GM12875 (cell line): ENCODE measurements around the gene MAPK1.
A peak's percentile ranks its signal among the peaks of the same experiment; 100 is the strongest.

ENCODE experiments used
- H3K4me3 ChIP-seq: one replicate; pipeline ENCODE4 v1.5.1; 2011; ENCODE audit warnings: low read depth, low read length, control low read depth
- TF ChIP-seq, protein P1 (sequence below): IDR thresholded peaks from 2 replicates; pipeline ENCODE4 v1.5.1; 2011; ENCODE audit warnings: low read depth, mild to moderate bottlenecking, control low read depth, inconsistent platforms, low read length, moderate library complexity, borderline replicate concordance; ENCODE audit not compliant: insufficient read depth

The MAPK1 gene

DNA sequence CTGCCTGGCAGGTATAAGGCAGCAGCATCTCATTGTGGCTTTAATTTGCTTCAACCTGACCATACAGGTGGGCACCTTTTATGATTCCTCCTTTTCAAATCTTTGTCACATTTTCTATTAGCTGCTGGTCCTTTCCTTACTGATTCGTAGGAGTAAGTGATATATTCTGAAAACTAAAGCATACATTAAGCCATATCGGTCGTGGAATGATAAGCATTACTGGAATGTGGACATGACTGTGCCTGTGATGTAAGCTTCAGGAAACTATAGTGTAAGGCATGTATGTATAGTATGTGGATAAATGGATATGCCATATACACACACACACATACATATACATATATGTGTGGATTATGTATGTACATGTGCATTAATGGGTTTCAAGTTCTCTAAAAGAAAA is 152.7 kb downstream of the MAPK1 start:
- TF ChIP-seq, protein P1, sequence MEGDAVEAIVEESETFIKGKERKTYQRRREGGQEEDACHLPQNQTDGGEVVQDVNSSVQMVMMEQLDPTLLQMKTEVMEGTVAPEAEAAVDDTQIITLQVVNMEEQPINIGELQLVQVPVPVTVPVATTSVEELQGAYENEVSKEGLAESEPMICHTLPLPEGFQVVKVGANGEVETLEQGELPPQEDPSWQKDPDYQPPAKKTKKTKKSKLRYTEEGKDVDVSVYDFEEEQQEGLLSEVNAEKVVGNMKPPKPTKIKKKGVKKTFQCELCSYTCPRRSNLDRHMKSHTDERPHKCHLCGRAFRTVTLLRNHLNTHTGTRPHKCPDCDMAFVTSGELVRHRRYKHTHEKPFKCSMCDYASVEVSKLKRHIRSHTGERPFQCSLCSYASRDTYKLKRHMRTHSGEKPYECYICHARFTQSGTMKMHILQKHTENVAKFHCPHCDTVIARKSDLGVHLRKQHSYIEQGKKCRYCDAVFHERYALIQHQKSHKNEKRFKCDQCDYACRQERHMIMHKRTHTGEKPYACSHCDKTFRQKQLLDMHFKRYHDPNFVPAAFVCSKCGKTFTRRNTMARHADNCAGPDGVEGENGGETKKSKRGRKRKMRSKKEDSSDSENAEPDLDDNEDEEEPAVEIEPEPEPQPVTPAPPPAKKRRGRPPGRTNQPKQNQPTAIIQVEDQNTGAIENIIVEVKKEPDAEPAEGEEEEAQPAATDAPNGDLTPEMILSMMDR = no peak
- no peak overlapping the region for H3K4me3 ChIP-seq

DNA sequence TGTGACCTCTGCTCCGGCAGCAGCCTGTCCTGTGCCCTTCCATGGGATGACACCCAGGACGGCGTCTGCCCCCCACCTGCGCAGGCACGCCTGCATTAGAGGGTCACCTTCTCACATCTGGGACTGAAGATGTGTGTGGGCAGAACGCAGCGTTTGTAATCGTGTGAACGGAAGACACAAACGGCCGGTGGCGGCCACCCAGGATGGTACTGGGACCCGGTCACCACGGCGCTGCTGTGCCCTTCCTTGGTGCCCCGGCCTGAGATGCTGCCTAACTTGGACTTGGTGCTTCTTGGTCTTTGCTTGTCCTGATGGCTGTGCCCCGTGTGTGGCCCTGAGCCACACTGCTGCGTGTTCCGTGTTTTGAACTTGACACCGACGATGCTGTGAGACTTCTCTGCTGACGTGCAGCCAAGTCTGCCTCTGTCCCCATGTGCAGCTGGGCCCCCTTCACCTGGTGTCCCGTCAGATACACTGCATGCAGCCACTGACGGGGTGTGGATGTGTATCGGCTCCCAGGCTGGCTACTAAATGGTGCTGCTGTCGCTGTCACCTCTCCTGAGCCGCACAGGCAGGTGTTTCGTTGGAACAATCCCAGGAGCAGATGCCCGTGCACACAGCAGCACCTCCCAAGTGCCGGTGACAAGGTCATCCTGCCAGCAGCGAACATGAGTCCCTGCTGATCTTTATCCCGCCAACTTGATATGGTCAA is 153.2 kb downstream of the MAPK1 start:
- TF ChIP-seq, protein P1 = no peak
- no peak overlapping the region for H3K4me3 ChIP-seq

DNA sequence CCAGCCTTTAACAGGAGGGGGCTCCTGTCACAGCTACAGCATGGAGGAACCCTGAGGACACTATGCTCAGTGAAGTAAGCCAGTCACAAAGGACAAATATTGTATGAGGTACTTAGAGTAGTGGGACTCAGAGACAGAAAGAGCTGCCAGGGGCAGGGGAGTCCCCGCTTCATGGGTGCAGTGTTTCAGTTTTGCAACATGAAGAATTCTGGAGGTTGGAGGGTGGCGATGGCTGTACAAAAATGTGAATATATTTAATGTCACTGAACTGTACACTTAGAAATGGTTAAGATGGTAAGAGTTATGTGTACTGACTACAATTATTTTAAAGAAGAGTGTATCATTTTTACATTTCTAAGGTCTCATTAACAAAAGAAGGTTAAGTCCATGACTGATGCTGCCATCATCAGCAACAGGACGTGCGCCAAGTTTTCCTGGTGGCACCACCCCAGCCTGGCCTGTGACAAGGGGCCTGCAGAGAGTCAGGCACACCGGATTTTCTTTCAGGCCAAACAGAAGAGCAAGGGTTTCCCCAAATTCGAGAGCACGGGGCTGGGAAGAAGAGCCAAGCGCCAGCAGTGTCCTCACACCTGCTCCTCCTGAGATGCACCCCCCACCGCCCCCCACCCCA is 153.9 kb downstream of the MAPK1 start:
- H3K4me3 ChIP-seq = no peak overlapping the region
- TF ChIP-seq, protein P1 = no peak

DNA sequence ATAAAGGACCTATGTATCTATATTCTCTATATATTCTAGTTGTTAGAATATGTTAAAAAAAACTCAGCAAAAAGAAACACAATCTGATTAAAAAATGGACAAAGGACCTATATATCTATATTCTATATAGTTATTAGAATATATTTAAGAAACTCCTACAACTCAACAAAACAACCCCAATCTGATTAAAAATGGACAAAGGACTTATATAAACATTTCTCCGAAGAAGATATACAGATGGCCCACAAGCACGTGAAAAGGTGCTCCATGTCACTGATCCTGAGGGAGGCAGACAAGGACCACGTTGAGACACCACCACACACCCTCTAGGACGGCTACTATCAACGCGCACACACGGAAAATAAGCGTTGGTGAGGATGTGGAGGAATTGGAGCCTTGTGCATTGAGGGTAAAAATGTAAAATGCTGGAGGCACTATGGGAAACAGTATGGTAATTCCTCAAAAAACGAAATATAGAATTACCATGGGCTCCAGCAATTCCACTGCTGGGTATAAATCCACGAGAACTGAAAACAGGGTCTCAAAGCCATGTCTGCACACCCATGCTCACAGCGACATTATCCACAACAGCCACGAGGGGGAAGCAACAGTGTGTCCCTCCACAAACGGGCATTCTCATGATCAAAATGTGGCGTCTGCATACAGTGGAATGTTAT is 154.6 kb downstream of the MAPK1 start:
- TF ChIP-seq, protein P1 = peak; percentile 76
- H3K4me3 ChIP-seq = no peak overlapping the region

DNA sequence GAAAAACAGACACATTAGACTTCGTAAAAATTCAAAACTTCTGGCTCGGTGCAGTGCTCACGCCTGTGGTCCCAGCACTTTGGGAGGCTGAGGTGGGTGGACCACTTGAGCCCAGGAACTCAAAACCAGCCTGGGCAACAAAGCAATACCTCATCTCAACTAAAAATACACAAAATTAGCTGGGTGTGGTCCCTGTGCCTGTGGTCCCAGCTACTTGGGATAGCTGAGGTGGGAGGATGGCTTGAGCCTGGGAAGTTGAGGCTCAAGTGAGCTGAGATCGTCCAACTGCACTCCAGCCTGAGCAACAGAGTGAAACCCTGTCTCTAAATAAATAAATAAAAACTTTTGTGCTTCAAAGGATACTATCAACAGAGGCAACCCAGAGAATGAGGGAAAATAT is 155.6 kb downstream of the MAPK1 start:
- TF ChIP-seq, protein P1 = no peak

DNA sequence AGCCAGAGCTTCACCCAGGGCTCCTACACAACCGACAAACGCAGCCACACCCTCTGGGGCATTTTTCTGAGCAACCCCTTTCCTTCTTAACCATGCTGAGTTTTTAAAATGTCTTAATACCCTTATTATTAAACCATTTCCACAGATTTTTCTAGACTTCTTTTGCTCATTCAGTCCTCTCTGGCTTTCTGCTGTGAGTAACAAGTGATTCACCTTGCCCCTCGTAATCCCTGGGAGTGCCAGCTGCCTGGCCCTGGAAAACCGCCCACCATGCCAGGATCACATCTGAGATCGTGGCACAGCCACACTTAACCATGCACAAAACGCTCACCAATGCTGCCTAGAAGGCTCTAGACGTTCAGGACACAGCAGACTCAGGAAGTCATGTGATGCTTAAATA is 157.3 kb downstream of the MAPK1 start:
- no peak overlapping the region for H3K4me3 ChIP-seq
- TF ChIP-seq, protein P1 = no peak

More for the DNA sequence above, 155.6 kb downstream of the MAPK1 start:
- H3K4me3 ChIP-seq = no peak overlapping the region
